NAMALWA (cell line): ENCODE data around the gene DOK5.

Experiments
- DNase-seq: peaks from one replicate; pipeline ENCODE4 v3.0.0-alpha.2; 2015; ENCODE audit warnings: low spot score

DOK5 gene

GRCh38 chr20:54559890-54560289 lies 84.5 kb downstream of the DOK5 start:
- no peak for DNase-seq

DNA sequence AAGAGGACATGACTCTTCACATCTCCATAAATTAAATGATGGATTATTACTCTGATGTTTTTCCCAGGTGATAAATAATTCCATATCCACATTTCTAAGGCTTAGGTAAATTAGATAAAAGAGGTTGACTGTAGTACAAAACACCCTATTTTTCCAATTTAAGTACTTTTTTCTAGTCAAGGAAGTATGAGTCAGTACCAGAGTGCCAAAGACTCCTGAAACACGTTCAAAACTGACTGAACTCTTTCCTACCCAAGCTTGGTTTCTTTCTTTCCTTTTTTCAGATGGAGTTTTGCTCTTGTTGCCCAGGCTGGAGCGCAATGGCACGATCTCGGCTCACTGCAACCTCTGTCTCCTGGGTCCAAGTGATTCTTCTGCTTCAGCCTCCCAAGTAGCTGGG lies 85.0 kb downstream of the DOK5 start:
- no peak for DNase-seq

GRCh38 chr20:54565255-54565654 lies 89.9 kb downstream of the DOK5 start:
- no peak for DNase-seq

- DNase-seq: no peak
These were observed 90.8 kb downstream of the DOK5 start for GRCh38 chr20:54566031-54566688.

DNA sequence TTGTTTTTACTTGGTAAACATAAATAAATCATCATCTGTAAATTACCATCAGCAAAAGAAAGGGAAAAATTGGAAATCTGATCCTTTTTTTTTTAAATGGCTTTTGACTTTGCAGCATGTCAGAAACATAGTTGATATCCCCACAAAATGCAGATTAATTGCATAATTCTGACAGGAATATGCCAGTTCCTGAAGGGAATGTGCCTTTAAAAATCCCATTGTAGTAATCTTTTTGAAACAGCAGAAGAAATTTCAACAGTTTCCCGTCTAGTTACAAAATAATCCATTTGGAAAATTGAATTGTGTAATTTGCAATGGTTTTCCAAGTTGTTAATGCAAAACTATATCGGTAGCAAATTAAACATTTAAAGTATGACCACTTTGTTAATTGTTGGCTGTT lies 95.2 kb downstream of the DOK5 start:
- no peak for DNase-seq

GRCh38 chr20:54572665-54573435 lies 97.5 kb downstream of the DOK5 start:
- no peak for DNase-seq

- no peak for DNase-seq
These were observed 98.4 kb downstream of the DOK5 start for GRCh38 chr20:54573838-54574237.

GRCh38 chr20:54576518-54576917 lies 101.1 kb downstream of the DOK5 start:
- no peak for DNase-seq

DNA sequence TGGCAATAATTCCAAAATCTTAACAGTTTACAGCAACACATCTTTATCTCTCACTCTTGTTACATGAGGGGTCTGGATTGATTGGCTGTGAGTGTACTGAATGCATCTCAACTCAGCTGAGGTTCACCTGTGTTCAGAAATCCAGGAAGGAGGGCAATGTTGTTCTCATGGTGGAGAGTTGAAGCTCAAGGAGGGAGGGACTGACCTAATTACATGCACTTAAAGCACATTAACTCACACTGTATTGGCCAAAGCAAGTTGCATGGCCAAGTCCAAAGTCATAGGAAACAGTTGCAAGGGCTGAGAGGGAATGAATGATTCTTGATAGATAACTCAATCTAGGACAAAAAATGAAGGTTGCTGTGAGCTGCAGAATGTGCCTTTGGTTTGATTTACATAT lies 102.2 kb downstream of the DOK5 start:
- no peak for DNase-seq

GRCh38 chr20:54585217-54585616 lies 109.8 kb downstream of the DOK5 start:
- DNase-seq: no peak

DNA sequence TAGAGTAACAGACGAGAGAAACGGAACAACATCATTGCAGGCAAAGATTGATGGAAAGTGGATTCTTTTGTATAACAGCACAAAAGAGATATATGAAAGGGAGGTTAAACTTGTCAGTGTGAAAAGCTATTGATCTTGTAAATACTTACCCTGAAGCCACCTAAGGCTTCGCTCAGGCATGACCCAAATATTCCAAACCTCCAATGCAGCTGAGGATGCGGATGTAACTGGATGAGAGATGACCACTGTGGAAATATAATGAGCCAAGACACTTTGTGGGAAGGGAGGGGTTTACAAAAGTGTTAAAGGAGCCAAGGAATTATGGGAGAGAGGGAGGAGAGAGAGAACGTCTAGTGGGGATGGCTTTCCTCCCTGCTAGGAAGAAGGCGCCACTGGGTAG lies 112.0 kb downstream of the DOK5 start:
- DNase-seq: no peak

GRCh38 chr20:54589402-54590030 lies 114.1 kb downstream of the DOK5 start:
- no peak for DNase-seq

DNA sequence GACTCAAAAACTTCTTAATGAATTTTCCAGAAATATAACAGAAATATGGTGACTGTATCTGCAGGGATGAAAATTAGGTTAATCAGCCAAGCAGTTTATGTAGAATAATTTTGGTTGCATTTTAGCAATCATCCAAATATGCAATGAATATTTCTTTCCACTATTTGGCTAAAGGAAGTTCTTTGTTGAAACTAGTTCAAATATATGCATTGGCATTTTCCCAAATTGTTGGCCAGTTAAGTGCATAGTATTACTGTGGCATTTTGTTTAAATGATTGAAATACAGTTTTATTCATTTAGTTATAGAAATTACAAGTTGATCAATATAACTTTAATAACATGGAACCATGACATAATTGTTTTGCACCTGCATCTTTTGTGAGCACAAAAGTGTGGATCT lies 115.5 kb downstream of the DOK5 start:
- no peak for DNase-seq

GRCh38 chr20:54596651-54597050 lies 121.3 kb downstream of the DOK5 start:
- DNase-seq: no peak

DNA sequence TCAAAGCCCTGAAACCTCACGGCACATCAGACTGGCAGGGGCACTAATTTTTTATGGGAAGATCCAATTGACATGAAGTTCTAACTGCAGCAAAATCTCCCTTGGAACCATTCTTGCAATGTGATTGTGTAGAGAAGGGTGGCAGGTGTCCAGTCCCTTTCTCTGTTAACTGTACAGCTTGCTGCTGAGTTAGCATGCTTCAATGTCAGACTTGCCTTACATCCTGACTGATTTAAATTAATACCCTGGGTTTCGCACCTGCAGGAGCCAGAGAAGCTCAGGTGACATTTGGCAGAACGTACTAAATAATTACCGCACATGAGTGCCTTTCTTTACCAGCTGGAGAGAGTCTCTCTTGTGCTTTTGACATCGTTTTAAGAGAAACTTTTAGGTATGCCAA lies 123.0 kb downstream of the DOK5 start:
- DNase-seq: no peak

- no peak for DNase-seq
These were observed 125.2 kb downstream of the DOK5 start for GRCh38 chr20:54600634-54601033.

DNA sequence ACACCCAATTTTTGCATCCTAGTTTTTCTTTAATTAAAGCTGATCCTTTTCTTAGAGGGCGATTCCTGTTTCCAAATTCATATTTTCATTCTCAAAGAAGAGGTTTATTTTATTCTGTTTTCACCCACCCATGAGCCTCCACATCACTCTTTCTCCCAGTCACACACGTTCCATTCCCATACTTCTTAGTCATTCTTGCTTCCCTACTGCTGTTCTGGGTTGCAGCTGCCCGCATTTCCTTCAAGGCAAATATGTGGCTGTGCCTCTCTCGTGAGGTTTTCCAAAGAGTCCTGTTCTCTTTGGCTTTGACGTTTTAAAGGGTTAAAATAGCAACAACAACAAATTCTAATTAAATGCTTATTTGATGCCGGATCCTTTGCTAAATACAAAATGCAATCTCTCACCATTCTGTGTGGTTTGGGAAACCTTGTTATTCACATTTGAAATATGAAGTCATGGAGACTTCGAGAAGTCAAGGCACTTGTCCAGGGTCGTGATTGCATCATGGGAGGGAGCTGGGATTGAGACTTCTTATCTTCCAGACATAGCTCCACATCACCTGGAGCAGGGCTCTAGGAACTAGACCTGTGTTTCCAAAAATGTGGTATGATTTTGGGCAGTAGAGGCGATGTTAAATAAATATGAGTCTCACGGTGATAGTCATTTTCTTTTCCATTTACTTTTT lies 126.6 kb downstream of the DOK5 start:
- no peak for DNase-seq

- no peak for DNase-seq
These were observed 129.9 kb downstream of the DOK5 start for GRCh38 chr20:54605319-54605718.

DNA sequence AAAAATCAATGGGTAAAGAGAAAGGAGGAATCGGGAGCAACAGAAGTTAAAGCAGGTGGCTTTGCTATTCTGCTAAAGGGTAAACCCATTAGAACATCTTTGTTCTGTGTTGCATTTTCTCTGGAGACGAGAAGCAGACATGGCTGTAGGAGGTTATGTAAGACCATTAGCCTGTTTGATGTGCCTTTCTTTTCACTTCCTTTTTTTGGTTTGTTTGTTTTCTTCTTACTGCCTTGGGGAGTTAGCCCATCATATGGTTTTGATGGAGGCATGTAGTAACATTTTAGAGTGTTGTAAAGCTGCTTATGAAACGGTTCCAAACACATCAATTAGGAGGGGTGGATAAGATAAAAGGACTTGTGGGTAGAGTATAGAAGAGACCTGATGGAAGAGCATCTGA lies 131.0 kb downstream of the DOK5 start:
- peak; percentile 9 for DNase-seq

DNA sequence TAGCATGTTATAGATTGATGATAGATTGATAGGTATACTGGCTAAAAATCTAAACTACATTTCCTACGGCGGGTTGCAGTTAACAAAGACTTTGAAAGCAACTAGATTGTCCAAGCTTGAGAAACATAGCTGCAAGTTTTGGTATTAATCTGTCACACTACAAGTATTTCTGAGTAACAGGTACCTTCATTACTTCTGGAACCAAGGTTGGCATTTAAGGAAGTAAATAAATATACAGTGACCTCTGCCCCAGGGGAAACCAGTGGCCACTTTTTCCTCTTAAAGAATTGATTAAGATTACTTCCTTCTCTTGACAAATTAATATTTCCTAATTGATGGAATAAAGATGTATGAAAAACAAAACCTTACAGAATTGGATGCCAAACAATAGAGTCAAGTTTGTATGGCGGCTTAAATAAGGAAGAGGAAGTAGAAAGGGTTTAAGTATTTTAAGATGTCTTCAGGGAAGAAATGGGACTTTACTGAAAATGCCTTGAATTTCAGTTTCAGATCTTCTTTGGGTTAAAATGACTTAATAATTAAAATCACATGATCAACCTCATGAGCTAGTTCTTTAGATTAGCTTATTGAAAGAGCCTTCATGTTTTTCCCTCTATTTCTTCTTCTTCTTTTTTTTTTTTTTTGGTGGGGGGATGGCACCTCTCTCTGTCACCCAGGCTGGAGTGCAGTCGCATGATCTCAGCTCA lies 132.8 kb downstream of the DOK5 start:
- no peak for DNase-seq

- no peak for DNase-seq
These were observed 133.6 kb downstream of the DOK5 start for GRCh38 chr20:54608943-54609342.
